ENCODE measurements around the gene DNMT3B. TPM values are rescaled to one million over a fixed set of nuclear protein-coding genes. Genes with fewer than 3 reads are reported as not detected.
A peak's percentile ranks its signal among the peaks of the same experiment; 100 is the strongest.

DNMT3B gene
- total and polyA plus RNA-seq, 9 of the 15 experiments (the other 6 are each of a cell fraction or from before 2014, with no cell fraction given), result 9.3 to 74.8 (median 49.1) TPM

DNA sequence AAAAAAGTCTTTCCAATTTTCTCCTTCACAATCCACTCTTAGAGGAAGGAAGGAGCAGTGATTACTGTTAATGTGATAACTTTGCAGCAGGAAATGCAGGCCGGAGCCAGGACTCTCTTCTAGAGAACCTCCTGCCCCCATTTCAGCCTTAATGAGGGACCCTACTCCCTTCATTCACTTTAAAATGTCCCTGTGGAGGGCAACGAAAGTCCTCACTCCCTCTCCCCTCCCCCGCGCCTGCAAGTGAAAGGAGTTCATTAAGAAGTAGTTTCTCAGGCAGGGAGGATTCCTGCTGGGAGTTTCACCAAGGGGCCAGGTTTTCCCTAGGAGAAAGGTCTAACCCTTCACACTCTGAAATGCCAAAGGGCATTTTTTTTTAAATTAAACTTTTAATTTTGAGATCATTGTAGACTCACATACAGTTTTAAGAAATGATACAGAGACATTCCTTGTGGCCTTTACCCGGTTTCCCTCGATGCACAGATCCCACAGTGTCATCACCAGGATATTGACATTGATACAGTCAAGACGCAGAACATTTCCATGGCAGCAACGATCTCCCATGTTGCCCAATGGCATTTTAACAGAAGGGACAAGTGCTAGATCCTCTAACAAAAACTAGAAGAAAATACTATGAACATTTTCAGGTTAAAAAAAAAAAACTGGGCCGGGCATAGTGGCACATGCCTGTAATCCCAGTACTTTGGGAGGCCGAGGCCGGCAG lies 12.1 kb upstream of the DNMT3B start:
- H3K79me2 ChIP-seq (ENCODE audit: control insufficient read depth, insufficient read depth, low read length), result no peaks in the 10 kb centered on the region
- in situ Hi-C loops (cut with MboI), result no loop called here
- 55% methylated on average over 9 of the region's 11 CpGs for WGBS (ENCODE audit: insufficient coverage, low coverage, missing lambda C conversion rate)
- peak overlapping the region; percentile 55; the same call in 1 of the 2 replicates for H2AFZ ChIP-seq (ENCODE audit: low read depth, low read length)
- no peak overlapping the region for H3K4me3 ChIP-seq
- FAIRE-seq, result peak; percentile 15
- H3K4me2 ChIP-seq (ENCODE audit: insufficient read depth, low read length), result no peak overlapping the region
- H3K27me3 ChIP-seq (ENCODE audit: control insufficient read depth in 2 of 2, insufficient read depth in 2 of 2, low read length in 2 of 2), result no peaks in the 10 kb centered on the region
- peaks cover 3% of the 10 kb centered on the region; the same call in 1 of the 2 replicates for H4K20me1 ChIP-seq (replicated peaks; ENCODE audit: control insufficient read depth, insufficient read depth, low read length)
- BruUV-seq (replicated peaks), result no TSS peak
- peaks cover 36 to 38% of the 10 kb centered on the region in 2 experiments for H3K4me1 ChIP-seq (replicated peaks in 1 of 2; ENCODE audit: control insufficient read depth in 2 of 2, insufficient read depth in 2 of 2, low read length in 2 of 2)
- DNase-seq (ENCODE audit: extremely low read depth in 1 of 4, low spot score in 3 of 4), result peak in 1 of 4 experiments; percentile 44
- no peak overlapping the region for H3K27ac ChIP-seq (ENCODE audit: extremely low read depth, low read depth, low read length)
- no peaks in the 10 kb centered on the region for H3K36me3 ChIP-seq (ENCODE audit: control insufficient read depth, insufficient read depth, low read length)
- H3K9me1 ChIP-seq (ENCODE audit: control insufficient read depth, insufficient read depth, low read length), result no peaks in the 10 kb centered on the region
- H3K9ac ChIP-seq (ENCODE audit: insufficient read depth in 1 of 2, low read depth in 2 of 2, low read length in 2 of 2), result peak overlapping the region in 1 of 2 experiments; percentile 28; a peak in 1 of 4 replicates
- POLR2A ChIA-PET, result no interaction called here
- CTCF ChIA-PET (ENCODE audit: low intra/inter-chr PET ratio), result no interaction called here
- no peak for ATAC-seq
- H3K9me3 ChIP-seq (replicated peaks; ENCODE audit: control insufficient read depth, insufficient read depth, low read depth, low read length), result no peaks in the 10 kb centered on the region
- intact Hi-C loops (cut with micrococcal nuclease), result no loop called here
- TF ChIP-seq ZNF431 (CRISPR knock-in tag; IDR thresholded peaks at IDR 0.05) (no peak), PHB (CRISPR knock-in tag; IDR thresholded peaks at IDR 0.05) (no peak), EP400 (IDR thresholded peaks at IDR 0.05) (no peak), MAZ (CRISPR knock-in tag; conservative IDR thresholded peaks at IDR 0.05 in 1 of 2, IDR thresholded peaks at IDR 0.05 in 1 of 2) (0 out of 4 replicates have a peak, but pooled peaks of 1 of the 2 experiments have one; percentile 20), LEF1 (IDR thresholded peaks at IDR 0.05) (0 out of 2 replicates have a peak, but pooled peaks have one; percentile 26), ZFX (CRISPR knock-in tag; IDR thresholded peaks at IDR 0.05) (peak; percentile 21; the same call in 1 of the 2 replicates), KDM5B (IDR thresholded peaks at IDR 0.05; ENCODE audit: insufficient replicate concordance, low read depth, low read length) (no peak), EP300 (IDR thresholded peaks at IDR 0.05; ENCODE audit: low read length) (no peak), CREB1 (IDR thresholded peaks at IDR 0.05) (no peak), CREB1 (CRISPR knock-in tag; IDR thresholded peaks at IDR 0.05) (no peak), ETV1 (tag; conservative IDR thresholded peaks at IDR 0.05; ENCODE audit: low read depth) (no peak), ZSCAN32 (CRISPR knock-in tag; IDR thresholded peaks at IDR 0.05) (no peak)
- TF ChIP-seq, protein P1, sequence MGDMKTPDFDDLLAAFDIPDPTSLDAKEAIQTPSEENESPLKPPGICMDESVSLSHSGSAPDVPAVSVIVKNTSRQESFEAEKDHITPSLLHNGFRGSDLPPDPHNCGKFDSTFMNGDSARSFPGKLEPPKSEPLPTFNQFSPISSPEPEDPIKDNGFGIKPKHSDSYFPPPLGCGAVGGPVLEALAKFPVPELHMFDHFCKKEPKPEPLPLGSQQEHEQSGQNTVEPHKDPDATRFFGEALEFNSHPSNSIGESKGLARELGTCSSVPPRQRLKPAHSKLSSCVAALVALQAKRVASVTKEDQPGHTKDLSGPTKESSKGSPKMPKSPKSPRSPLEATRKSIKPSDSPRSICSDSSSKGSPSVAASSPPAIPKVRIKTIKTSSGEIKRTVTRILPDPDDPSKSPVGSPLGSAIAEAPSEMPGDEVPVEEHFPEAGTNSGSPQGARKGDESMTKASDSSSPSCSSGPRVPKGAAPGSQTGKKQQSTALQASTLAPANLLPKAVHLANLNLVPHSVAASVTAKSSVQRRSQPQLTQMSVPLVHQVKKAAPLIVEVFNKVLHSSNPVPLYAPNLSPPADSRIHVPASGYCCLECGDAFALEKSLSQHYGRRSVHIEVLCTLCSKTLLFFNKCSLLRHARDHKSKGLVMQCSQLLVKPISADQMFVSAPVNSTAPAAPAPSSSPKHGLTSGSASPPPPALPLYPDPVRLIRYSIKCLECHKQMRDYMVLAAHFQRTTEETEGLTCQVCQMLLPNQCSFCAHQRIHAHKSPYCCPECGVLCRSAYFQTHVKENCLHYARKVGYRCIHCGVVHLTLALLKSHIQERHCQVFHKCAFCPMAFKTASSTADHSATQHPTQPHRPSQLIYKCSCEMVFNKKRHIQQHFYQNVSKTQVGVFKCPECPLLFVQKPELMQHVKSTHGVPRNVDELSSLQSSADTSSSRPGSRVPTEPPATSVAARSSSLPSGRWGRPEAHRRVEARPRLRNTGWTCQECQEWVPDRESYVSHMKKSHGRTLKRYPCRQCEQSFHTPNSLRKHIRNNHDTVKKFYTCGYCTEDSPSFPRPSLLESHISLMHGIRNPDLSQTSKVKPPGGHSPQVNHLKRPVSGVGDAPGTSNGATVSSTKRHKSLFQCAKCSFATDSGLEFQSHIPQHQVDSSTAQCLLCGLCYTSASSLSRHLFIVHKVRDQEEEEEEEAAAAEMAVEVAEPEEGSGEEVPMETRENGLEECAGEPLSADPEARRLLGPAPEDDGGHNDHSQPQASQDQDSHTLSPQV (IDR thresholded peaks at IDR 0.05), result 0 out of 2 replicates have a peak, but pooled peaks have one; percentile 23

All from K562 (cell line).